ENCODE measurements around the gene LOXL3.
A peak's percentile ranks its signal among the peaks of the same experiment; 100 is the strongest.

Gene LOXL3

DNA sequence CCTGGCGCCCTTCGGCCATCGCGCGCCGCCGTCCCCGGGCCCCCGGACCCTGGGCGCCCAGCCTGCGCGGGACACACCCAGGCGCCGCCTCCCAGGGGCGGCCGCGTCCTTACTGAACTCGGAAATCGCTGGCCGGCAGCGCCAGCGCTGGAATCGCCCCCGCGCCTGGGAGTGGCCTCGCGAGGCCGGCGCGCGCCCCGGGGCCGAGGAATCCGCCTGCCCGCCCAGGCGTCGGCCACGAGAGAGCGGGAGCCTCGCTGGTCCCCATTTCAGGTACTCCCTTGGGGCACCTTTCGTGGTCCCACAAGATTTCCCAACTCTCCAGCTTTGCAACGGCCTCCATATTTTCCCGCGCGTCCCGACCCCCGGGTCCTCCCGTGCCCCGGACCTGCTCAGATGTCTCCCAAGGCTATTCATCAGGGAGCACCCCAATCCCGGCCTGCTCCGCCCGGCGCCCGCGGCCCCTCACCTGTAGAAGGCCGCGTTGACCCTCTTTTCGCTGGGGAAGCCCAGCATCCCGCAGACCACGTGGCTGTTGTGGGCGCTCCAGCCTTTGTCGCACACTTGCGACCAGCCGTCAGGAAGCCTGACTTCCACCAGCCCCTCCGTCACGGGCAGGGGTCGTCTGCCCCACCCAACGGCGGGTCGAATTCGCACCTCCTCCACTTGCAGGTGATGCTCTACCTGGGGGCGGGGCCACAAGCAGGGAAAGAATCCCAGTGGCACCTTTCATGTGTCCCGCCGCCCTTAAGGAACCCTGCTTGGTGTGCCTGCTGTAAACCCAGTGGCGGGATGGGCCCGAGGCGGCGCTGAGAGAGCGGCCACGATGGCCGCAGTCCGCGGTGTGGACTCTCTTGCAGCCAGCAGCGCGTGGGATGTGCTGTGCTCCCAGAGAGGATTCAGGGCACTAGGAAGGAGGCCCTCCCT is 4.6 kb downstream of the LOXL3 start:
- DNase-seq: peak; percentile 56

DNA sequence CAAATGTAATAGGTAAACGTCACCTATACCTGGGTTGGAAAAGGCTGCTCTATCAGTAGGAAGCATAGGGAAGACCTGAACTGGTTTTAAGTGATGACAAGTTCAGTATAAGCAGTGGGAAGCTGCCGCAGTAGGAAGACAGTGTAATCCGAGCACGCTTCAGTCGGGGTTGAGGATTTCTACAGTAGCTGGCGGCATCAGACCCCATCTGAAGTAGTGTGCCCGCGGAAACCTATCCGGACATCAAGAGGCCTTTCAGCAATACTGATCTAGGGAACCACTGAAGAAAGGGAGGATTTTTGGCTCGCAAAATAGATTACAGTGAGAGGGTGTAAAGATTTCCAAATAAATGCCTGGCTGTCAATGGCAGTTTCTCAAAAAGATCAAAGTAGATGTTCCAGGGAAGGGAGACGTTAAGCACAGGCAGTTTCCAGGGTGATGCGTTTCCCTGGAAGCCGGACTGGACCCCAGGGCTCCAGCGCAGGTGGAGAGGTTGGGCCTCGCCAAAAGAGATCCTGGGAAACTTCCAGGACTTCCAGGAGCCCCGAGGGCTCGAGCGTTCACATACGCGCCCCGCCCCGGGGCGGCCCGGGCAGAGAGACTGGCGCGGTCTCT is 5.3 kb downstream of the LOXL3 start:
- DNase-seq: no peak

DNA sequence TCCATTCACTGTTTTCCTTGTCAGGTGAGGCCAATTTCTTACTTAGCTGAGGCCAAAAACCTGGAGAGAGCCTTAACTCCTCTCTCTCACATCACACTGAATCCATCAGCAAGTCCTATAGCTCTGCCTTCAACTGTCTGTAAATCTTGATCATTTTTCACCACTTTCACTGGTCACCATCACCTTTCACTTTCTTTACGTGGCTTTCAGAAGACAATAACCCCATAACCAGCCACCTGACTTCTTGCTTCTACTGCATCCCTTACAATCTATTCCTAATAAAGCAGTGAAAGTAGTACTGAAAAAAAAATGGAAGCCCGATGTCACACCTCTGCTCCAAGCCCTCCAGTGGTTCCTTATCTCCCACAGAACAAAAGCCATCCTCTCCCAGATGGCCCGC is 7.7 kb downstream of the LOXL3 start:
- no peak for DNase-seq

DNA sequence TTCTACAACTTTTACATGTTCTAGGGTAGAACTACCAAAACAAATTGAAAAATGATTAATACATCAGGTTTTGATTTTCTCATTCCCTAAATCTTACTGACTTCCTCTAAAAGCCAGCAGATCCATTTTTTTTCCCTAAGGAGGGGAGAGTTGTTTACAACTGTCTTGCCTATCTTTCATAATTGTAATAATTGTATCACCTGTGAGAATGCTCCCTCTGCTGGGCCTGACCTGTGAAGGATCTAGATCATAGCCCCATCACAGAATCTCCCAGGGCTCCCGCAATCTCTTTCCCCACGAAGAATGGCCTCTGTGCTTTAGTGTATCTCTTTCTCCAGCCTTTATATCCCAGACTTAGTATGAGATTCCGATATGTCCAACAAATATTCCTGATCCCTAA is 9.1 kb downstream of the LOXL3 start:
- no peak for DNase-seq

DNA sequence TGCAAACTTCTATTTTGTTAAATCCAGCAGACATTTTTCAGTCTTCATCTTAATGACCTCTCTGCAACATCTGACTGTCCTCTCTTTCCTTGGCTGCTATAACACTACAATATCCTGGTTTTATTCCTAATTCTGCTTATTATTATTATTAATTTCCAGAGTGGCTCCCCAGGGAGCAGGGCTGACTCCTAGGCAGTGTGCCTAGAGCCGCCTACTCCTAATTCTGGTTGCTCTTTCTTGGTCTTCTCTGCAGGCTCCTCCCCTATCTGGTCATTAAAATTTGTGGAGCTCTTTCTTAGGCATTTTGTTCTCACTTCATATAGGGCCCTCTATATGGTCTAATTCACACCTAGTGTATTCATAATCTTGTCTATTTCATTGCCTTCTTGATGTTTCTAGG is 10.8 kb downstream of the LOXL3 start:
- no peak for DNase-seq

DNA sequence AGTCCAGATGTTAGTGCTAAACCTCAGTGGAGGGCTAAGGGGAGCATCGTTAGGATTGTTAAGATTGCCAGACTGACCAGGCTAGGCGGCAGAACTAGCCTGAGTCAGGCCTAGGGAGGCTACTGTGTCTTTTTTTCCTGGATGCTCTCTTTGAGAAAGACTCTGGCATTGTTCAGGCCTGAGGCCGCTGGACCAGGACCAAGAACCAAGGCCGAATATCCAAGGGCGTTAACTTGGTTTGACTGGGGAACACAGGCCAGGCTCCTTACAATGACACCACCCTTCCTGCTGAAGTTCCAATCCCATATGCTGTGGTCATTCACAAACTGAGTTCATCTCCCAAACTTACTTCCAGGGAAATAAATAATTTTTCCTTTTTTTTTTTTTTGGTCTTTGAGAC is 13.5 kb downstream of the LOXL3 start:
- DNase-seq: no peak

DNA sequence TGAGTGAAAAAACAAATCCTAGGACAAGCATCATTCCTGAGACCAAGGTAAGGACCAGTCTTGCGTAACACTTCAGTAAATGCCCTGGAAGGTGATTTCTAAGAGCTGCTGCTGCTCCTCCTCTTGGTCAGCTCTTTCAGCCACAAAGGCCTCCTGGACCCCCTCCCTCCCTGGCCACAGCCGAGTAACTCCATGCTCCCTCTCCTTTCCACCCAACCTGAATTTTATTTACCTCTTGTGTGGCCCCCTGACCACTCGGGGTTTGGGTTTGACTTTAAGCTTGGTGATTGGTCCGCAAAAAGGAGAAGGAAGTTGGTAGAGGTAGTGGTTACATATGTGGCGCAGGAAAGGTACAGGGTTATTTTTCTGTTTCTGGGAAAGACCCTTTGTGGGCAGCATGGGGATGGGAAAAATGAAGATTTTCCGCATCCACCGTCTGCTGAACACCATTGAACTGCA is 14.8 kb downstream of the LOXL3 start:
- no peak for DNase-seq

DNA sequence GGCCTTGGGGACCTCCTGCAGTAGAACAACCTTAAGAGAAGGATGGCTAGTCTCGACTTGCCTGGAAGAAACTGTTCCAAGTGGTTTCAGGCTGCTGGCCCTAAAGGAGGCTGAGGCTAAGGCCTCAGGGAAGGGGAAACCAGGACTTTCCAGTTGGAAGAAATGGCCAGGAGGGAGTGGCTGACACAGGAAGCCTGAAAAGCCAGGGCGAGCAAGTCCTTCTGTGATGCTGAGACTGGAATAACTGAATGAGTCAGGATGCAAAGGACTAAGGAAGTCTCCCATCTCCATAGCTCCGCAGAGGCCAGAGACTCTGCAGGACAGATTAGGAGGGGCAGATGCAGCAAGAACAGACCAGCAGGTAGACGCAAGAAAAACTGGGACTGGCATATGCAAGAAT is 16.6 kb downstream of the LOXL3 start:
- no peak for DNase-seq

DNA sequence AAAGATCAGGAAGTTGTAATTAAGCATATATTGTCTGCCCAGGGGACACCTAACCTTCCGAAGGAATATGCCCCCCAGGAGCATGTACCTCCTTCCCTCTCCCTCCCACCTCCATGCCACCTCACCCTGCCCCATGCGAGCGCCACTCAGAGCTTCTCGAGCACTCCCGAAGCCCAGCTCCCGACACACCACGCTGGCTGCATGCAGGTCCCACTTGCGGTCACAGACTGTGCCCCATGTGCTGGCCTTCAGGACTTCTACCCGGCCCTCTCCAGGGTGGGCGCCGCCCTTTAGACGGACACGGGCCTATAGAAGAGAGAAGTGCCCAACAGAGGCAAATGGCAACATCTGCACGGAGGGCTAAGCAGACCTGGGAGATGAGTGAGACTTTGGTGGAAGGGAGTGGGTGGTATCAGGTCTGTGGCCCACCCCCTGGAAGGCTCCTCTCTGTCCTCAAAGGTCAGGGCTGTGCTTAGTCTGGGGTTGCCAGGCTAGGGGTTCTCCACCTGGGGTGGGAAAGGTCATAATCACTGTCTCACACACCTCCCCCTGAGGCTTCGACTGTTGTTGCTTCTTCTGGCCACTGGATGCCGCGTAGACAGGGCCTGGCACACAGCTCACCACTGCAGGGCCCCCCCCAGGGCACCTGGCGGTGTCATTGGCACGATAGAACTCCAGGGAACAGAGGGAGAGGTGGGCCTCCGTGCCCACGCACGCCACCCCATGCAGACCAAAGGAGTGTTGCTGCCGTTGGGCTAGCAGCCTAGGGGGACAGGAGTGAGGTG is 17.4 kb downstream of the LOXL3 start:
- no peak for DNase-seq

DNA sequence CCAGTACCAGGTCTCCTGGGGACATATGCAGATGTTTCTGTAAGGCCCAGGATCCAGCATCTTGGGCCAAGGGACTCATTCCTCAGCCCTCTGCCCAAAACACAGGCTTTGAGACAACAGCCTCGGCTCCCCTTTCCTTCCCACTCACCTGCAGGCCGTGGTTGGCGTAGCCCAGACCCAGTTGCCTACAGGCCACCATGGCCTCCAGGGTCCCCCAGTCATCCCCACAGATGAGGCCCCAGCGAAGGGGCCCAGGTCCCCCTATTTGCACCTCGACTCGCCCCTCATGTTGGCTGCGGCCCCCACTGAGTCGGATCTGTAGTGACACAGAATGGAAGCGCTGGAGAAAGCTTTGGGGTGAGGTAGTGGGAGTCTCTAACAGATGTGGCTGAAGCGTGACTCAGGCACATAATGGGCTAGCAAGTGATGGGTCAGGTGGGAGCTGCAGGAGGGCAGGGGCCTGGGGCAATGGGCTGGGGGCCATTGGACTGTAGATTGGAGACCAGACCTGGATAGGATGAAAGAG is 18.2 kb downstream of the LOXL3 start:
- no peak for DNase-seq

DNA sequence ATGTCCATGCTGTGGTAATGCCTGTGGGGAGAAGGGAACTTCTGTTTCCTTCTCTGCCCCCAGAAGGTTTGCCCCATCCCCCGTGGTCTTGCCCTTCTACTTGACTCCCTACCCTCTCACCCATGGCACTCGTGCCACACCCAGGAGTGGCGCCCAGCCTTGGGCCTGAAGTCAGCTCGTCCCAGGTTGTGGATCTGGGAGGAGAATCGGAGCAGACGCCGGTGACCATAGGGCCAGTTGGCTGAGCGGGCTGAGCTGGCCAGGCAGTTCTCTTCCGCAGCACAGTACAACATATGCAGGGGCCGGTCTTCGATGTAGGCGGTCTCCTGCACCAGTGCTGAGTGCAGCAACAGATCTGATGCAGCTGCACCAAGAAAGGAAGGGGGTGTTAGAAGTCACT is 19.3 kb downstream of the LOXL3 start:
- no peak for DNase-seq

DNA sequence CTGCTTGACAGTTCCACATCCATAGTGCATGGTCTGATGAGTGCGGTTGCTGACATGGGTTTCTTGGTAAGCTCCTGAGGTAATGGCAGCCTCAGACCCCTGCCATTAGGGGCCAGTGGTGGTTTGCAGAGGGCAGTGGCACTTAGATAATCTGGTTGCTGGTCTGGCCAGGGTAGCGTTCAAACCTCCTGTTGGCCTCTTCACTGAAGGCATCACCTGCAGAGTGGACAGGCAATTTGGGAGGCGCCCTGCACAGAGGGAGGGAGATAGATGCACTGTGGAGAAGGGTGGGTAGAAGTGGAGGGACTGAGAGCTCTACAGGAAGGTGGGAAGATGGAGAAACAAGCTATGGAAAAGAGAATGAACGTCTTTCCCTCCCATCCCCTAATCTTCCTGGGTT is 20.3 kb downstream of the LOXL3 start:
- no peak for DNase-seq

DNA sequence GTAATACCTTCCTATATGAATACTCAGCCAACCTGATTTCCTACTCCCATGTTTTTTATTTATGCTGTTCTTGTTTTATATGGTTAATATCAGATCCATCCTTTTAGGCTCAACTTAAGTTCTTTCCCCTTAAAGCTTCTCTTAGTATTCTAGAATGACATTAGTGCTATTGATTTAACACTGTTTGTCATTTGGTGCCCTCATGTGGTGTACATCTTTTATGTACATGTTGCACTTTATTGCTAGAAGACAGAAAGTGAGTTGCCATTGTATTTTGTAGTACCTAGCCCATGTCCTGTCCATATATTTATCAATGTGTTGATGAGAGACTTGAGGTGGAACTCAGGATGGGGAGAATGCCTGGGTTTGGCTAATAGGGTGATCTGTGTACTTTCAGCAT is 21.5 kb downstream of the LOXL3 start:
- DNase-seq: no peak

DNA sequence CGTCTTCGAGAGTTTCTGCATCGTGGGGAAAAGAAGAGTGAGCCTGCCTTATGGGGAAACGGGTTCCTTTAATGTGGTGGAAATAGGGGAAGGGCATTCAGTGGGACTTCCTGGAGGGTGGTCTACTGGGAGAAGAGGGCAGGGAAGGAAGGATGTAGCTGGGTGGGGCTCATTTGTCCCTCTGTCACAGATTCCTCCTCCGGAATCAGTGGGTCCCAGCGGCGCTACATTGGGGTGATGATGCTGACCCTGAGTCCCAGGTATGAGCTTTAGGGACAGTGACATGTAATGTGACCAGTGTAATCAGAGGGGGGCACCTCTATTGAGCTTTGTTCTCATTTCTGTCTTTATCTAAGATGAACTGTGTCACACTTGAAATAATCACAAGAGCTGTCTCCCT is 22.1 kb downstream of the LOXL3 start:
- no peak for DNase-seq

DNA sequence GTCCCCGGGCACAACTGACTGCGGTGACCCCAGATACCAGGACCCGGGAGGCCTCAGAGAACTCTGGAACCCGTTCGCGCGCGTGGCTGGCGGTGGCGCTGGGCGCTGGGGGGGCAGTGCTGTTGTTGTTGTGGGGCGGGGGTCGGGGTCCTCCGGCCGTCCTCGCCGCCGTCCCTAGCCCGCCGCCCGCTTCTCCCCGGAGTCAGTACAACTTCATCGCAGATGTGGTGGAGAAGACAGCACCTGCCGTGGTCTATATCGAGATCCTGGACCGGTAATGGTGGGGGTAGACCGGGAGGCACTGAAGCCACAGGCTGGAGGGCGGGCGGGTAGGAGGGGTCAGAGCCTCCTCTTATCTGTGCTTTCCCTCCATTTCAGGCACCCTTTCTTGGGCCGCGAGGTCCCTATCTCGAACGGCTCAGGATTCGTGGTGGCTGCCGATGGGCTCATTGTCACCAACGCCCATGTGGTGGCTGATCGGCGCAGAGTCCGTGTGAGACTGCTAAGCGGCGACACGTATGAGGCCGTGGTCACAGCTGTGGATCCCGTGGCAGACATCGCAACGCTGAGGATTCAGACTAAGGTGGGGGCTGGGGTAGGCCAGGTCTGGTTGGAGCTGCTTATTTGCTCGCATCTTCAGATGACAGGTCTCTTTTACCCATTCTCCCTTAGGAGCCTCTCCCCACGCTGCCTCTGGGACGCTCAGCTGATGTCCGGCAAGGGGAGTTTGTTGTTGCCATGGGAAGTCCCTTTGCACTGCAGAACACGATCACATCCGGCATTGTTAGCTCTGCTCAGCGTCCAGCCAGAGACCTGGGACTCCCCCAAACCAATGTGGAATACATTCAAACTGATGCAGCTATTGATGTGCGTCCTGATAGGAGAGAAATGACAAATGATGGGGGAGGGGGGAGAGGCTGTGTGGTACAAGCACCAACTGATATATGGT is 23.2 kb downstream of the LOXL3 start:
- DNase-seq: no peak

DNA sequence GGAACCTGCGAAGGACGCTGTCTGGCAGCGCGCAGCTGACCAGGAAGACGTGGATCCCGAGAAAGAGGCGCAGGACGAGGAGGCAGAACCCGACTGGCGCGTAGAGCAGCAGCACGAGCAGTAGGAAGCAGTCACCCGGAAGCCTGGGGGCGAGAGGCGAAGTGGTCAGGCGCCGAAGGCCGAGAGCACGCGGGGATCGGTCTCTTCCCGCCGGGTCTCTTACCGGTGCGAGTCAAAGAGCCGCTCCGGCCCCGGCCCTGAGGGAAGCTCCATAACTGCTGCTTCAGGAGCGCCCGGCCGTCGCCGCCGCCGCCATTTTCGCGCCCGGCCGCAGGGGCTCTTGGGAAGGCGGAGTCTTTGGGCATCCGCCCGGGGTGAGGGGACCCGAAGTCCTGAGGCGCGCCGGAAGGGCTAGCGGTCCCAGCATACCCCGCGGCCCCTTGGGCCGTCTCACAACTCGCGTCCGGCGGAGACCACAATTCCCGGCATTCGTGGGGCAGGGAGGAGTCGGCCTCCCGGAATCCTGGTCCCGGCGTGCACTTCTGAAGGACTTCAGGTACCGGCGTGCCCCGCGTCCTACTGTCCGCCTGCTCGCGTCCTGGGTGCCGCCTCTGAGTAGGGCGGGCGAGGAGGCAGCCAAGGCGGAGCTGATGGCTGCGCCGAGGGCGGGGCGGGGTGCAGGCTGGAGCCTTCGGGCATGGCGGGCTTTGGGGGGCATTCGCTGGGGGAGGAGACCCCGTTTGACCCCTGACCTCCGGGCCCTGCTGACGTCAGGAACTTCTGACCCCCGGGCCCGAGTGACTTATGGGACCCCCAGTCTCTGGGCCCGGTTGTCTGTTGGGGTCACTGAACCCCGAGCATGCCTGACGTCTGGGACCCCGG is 24.1 kb downstream of the LOXL3 start, which contains the start of the genes AUP1 and HTRA2:
TSS of gene AUP1 (minus strand) at position 350 of the 882 bp plus-strand sequence. CDS start at position 273, 77 bp downstream.
TSS of gene HTRA2 (plus strand) at position 577 of the 882 bp plus-strand sequence. CDS start at position 651, 74 bp downstream.
- peak; percentile 97 for DNase-seq

DNA sequence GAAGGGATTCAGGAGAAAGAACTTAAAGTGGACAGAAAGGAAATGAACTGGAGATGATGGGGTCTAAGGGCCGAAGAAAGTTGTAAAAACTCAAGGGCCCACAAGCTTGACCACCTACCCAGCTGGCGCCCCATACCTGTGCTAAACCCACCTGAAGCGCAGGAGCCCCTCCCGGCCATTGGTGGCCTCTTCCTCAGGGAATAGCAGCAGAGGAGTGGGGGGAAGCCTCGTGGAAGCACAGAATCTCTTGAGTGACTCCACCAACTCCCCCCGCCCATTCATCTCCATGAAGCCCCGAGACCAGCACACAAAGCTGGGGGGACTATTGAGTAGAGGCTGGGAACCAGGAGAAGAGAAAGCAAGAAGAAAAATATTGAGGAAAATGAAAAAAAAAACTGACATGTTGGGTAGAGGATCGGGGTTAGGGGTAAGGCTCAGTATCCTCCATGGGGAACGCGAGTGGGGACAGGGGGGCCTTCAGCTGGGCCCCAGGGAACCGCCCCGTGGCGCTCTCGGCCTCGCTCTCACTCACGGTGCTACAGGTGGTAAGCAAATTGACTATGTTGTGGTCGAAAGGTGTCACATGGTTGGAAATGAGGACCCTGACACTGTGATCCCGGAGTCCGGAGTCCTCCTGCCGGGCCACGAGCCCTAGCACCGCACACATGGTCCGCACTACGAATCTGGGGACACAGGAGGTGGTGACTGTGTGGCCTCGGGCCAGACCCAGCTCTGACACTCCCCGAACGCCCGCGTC is 25.0 kb downstream of the LOXL3 start:
- no peak for DNase-seq

DNA sequence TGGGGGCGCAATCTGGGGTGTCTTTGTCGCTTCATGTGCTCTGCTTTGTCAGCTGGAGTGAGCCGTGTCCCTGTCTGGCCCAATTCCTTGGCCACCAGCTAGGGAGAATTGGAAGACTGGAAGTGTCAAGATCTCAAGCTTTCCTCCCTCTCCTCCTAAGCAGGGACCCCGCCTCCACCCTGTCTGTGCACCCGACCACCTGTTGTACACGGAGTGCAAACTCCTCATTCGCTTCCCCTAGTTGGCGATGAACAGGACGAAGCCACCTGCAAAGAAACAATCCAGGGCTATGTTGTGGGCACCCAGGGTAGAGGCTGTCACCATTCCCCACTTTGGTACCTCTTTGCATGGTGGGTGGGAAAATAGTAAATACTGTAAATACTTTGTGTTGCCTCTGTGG is 26.0 kb downstream of the LOXL3 start:
- DNase-seq: no peak

DNA sequence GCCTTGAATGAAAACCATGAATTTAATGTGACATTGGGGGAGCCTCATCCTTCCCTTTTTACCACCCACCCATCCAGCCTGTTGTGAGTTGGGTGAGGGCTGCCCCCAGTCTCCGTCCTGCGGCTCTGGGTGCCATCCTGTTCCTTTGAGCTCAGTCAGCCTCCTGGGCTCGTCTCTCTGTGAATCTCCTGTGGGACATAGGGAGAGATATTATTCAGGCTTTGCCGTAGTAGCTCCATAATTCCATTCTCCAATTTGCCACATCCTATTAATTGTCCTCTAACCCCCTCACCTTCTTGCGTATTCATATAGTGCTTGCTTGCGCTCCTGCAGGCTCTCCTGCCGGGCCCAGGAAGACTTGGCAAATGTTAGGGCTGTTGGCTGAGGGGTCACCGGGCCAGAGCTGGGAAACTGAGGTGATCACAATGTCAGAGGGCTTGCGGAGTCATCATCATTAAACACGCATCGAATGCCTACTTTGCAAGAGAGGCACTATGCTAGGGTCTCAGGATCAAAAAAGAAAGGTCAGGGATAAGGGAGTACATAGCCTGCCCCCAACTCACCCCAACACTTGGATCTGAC is 27.0 kb downstream of the LOXL3 start:
- no peak for DNase-seq
